Ishikawa (cell line): Measurements from ENCODE around the gene STPG1.

Source experiments
- RAD21 ChIP-seq: IDR thresholded peaks from 2 replicates; pipeline ENCODE4 v1.6.1; 2012; ENCODE audit warnings: low read depth
- YY1 ChIP-seq: IDR thresholded peaks from 2 replicates; pipeline ENCODE4 v1.6.1; 2012; ENCODE audit warnings: low read depth
- TF ChIP-seq, protein P1 (sequence below): IDR thresholded peaks from 2 replicates; pipeline ENCODE4 v1.6.1; 2012

DNA sequence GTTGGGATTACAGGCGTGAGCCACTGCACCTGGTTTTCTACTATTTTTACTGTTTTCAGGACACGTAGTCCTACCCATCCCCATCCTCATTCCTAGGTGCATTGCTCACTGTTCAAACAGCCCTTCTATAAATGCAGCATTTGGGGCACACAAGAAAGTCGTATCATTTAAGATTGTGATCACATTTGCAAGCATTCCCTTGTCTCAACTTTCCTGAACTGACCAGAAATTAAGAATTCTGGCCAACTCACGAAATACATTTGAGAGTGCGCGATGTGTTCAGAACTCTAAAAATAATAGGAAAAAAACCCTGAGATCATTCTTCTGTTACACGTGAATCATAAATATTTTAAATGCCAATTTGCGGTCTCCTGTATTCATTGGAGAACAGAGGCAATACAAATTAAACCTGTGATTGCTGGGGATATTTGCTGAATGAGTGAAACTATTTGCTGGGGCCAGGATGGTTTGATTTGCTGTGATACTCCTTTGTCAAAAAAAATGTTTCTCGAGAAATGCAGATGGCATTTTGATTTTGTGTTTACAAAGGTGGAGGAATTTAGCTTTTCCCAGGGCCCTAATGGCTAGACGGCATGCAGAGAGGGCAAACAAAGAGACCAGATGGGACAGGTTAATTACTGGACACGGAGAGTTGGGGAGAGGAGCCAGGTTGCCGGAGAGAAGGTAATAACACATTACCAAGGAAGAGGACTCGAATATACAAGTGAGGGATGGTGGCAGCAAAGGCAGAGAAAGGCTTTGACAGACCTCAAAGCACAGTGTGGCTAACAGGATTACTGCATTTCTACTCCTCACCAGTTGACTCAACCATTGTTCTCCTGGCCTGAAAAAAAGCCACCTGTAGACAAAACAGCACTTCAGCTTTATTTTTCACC lies 38.4 kb downstream of the STPG1 start:
- TF ChIP-seq YY1 (no peak), RAD21 (no peak)
- TF ChIP-seq, protein P1, sequence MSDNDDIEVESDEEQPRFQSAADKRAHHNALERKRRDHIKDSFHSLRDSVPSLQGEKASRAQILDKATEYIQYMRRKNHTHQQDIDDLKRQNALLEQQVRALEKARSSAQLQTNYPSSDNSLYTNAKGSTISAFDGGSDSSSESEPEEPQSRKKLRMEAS, result no peak
